Esophagus squamous epithelium (tissue), 5 donors: ENCODE results near the gene TMEM161A. TPM values are rescaled to one million over a fixed set of nuclear protein-coding genes. Genes with fewer than 3 reads are reported as not detected.

Source experiments
- DNase-seq: peaks from one replicate; lab custom pipeline; 2025; lab: John Stamatoyannopoulos, UW
- H3K27ac ChIP-seq, 4 donors: fragments of 200-600 bp; sonication (generic); one replicate each; pipeline ENCODE4 v1.5.1; 2016 to 2019; ENCODE audit warnings: mild to moderate bottlenecking in 1 of 4
- H3K27me3 ChIP-seq, 4 donors: fragments of 200-600 bp; sonication (generic); 1 replicate in 3 of 4; 2 replicates in 1 of 4; pipeline versions ENCODE4 v1.5.1 to v1.6.0; 2017 to 2021; ENCODE audit warnings: antibody characterized with exemption in 1 of 4
- H3K36me3 ChIP-seq, 3 donors: fragments of 200-600 bp; sonication (generic); one replicate each; pipeline ENCODE4 v1.5.1; 2016 to 2019
- H3K4me1 ChIP-seq, 3 donors: fragments of 200-600 bp; sonication (generic); one replicate each; pipeline ENCODE4 v1.5.1; 2017 to 2019
- H3K4me3 ChIP-seq, 4 donors: fragments of 200-600 bp; sonication (generic); 1 replicate in 3 of 4; 2 replicates in 1 of 4; pipeline ENCODE4 v1.5.1; 2016 to 2019; ENCODE audit warnings: mild to moderate bottlenecking in 2 of 4, moderate library complexity in 1 of 4
- H3K9me3 ChIP-seq, 3 donors: fragments of 200-600 bp; sonication (generic); one replicate each; pipeline ENCODE4 v1.5.1; 2016 to 2019
- POLR2A ChIP-seq, 4 donors: fragments of 450-650 bp; IDR thresholded peaks; one replicate each; pipeline ENCODE4 v1.6.1; 2017; ENCODE audit warnings: antibody characterized with exemption in 4 of 4, mild to moderate bottlenecking in 4 of 4, moderate library complexity in 3 of 4
- WGBS, 2 donors: methylation state at CpG; one replicate each; pipeline ENCODE4 v1.1.5; 2018; 5-methylcytosine and 5-hydroxymethylcytosine counted together
- intact Hi-C: fragments of 100-400 bp; cut with DNase I; formaldehyde crosslinking; loops from one replicate; pipeline ENCODE4 v1.15.0; 2022
- total RNA-seq, 4 donors: library from RNA; depleted of rRNA; stranded (reverse); fragments of >200 nt; gene quantifications; one replicate each; pipeline ENCODE4 v1.1.0, GENCODE V29; 2016
- TF ChIP-seq, protein P1 (sequence below), 6 experiments: fragments of 450-650 bp in 4 of 6; fragments of 200-600 bp in 2 of 6; sonication (generic) in 2 of 6; IDR thresholded peaks; one replicate each; pipeline ENCODE4 v1.5.1; 2016 to 2019; ENCODE audit warnings: antibody characterized with exemption in 6 of 6, mild to moderate bottlenecking in 4 of 6, moderate library complexity in 4 of 6
- donor health status: DM: yes; HTN: yes; CAD: no.

The TMEM161A gene
- 10 to 100 TPM; 11.0 to 30.3 (median 15.5) TPM for total RNA-seq

- Histone ChIP-seq H3K27ac (peak within 1 kb of the TSS; percentile 66 to 85 (median 84)), H3K36me3 (peaks cover 0 to 4% (median 0%) of the 10 kb centered on the region in 3 donors), H3K4me1 (peaks cover 9 to 20% (median 12%) of the 10 kb centered on the region in 3 donors), H3K9me3 (no peaks in the 10 kb centered on the region), H3K27me3 (no peaks in the 10 kb centered on the region), H3K4me3 (peak within 1 kb of the TSS; percentile 72 to 87 (median 80))
- TF ChIP-seq, protein P1, sequence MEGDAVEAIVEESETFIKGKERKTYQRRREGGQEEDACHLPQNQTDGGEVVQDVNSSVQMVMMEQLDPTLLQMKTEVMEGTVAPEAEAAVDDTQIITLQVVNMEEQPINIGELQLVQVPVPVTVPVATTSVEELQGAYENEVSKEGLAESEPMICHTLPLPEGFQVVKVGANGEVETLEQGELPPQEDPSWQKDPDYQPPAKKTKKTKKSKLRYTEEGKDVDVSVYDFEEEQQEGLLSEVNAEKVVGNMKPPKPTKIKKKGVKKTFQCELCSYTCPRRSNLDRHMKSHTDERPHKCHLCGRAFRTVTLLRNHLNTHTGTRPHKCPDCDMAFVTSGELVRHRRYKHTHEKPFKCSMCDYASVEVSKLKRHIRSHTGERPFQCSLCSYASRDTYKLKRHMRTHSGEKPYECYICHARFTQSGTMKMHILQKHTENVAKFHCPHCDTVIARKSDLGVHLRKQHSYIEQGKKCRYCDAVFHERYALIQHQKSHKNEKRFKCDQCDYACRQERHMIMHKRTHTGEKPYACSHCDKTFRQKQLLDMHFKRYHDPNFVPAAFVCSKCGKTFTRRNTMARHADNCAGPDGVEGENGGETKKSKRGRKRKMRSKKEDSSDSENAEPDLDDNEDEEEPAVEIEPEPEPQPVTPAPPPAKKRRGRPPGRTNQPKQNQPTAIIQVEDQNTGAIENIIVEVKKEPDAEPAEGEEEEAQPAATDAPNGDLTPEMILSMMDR (IDR thresholded peaks at IDR 0.05): no peak
- peak in 2 of 4 donors; percentile 32 to 42 for TF ChIP-seq POLR2A (IDR thresholded peaks at IDR 0.05)
- DNase-seq: peak; percentile 88
- 6% methylated on average over 19 of the region's 42 CpGs for WGBS, 2 donors
- intact Hi-C loops: no loop called here
Observed at GRCh38 chr19:19138109-19138981, at the start of gene TMEM161A. TMEM161A (minus strand) TSS chr19:19138478; CDS start chr19:19138428, 50 bp downstream.

DNA sequence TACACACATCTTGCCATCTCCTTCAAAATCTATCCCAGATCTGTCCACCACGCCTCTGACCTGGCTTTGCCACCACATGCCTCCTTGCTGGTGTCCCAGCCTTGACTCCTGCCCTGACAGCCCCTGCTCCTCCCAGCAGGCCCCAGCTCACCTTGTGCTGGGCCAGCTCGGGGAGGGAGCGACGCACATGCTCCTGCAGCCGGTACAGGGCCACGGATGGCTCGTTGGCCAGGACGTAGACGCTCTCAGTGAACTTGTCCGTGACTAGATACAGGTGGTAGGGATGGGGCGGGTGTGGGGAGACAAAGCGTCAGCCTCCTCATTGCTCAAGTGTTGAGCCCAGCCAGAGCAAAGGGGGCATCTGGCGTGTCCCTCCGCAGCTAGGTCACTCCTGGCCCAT is 48.5 kb upstream of the TMEM161A start:
- H3K4me1 ChIP-seq: peaks cover 18 to 34% (median 24%) of the 10 kb centered on the region in 3 donors
- no peak overlapping the region for H3K4me3 ChIP-seq
- H3K36me3 ChIP-seq: peaks cover 0 to 55% (median 8%) of the 10 kb centered on the region in 3 donors
- no peaks in the 10 kb centered on the region for H3K9me3 ChIP-seq
- no peak for DNase-seq
- TF ChIP-seq, protein P1 (IDR thresholded peaks at IDR 0.05): no peak
- no peak for TF ChIP-seq POLR2A (IDR thresholded peaks at IDR 0.05)
- intact Hi-C loops: no loop called here
- whole genome bisulfite sequencing, 2 donors: 90 to 96% methylated on average over 4 to 5 of the region's 14 CpGs
- H3K27me3 ChIP-seq: no peaks in the 10 kb centered on the region
- H3K27ac ChIP-seq: no peak overlapping the region

- Histone ChIP-seq H3K36me3 (peaks cover 0 to 62% (median 10%) of the 10 kb centered on the region in 3 donors), H3K9me3 (no peaks in the 10 kb centered on the region), H3K4me3 (no peak overlapping the region), H3K27ac (no peak overlapping the region), H3K4me1 (peaks cover 15 to 29% (median 21%) of the 10 kb centered on the region in 3 donors), H3K27me3 (no peaks in the 10 kb centered on the region)
- 39 to 67% methylated on average over 1 to 4 of the region's 9 CpGs for WGBS, 2 donors
- TF ChIP-seq POLR2A (IDR thresholded peaks at IDR 0.05): no peak
- TF ChIP-seq, protein P1 (IDR thresholded peaks at IDR 0.05): peak in 5 of 6 experiments; percentile 42 to 71 (median 44)
- intact Hi-C loops: no loop called here
- DNase-seq: no peak
Observed at GRCh38 chr19:19185853-19186740, 47.8 kb upstream of the TMEM161A start.

DNA sequence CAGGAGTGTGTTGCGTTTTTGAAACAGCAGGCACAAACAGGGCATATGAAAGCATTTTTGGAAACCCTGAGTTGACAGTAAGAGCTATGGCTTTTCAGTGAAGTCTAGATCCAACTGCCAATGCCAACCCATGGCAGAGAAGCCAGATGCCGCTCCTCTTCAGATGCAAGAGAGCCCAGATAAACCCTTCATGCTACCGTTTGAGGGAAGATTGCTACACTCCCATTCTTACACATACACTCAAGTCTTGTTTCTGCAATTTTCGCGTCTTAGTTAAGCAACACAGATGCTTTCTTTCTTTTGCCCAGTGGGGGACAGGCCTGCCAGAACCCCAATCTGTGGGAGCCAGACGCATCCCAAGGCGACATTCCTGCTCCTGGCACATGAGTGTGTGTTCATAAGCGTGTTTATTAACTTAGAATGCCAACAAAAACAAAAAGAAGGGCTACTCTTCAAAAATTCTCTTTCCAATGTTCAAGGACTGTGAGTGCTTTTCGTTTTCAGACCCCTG is 43.3 kb upstream of the TMEM161A start:
- H3K27me3 ChIP-seq: no peaks in the 10 kb centered on the region
- peaks cover 0 to 99% (median 10%) of the 10 kb centered on the region in 3 donors for H3K36me3 ChIP-seq
- no peaks in the 10 kb centered on the region for H3K9me3 ChIP-seq
- intact Hi-C loops: no loop called here
- no peak for DNase-seq
- H3K4me3 ChIP-seq: no peak overlapping the region
- TF ChIP-seq POLR2A (IDR thresholded peaks at IDR 0.05): no peak
- TF ChIP-seq, protein P1 (IDR thresholded peaks at IDR 0.05): no peak
- no peak overlapping the region for H3K27ac ChIP-seq
- no peaks in the 10 kb centered on the region for H3K4me1 ChIP-seq
- 84 to 92% methylated on average over 9 of the region's 9 CpGs for WGBS, 2 donors
